HL-60/S4 treated with retinoic acid at 250 ng/mL for 4 days and 3 days (cell line): ENCODE data around the gene CEMIP.

Experiments used
- in situ Hi-C: fragments of 300-500 bp; cut with MboI; formaldehyde crosslinking; loops from 2 replicates; pipeline ENCODE4 v1.7.0; 2022; ENCODE audit warnings: low sequenced_read_pairs

Gene CEMIP

GRCh38 chr15:80996247-80996646 is 217.1 kb downstream of the CEMIP start:
- in situ Hi-C loops, result no loop called here

- in situ Hi-C loops, result no loop called here
Observed at GRCh38 chr15:80997692-80998091, 218.5 kb downstream of the CEMIP start.

- in situ Hi-C loops, result no loop called here
Observed at GRCh38 chr15:80998251-80998650, 219.1 kb downstream of the CEMIP start.

- in situ Hi-C loops, result no loop called here
Observed at GRCh38 chr15:80999623-81000036, 220.5 kb downstream of the CEMIP start.

- in situ Hi-C loops, result no loop called here
Observed at GRCh38 chr15:81000144-81000623, 221.0 kb downstream of the CEMIP start.

GRCh38 chr15:81000624-81001151 is 221.5 kb downstream of the CEMIP start, which contains the start of gene TLNRD1:
TSS of gene TLNRD1 (plus strand) at chr15:81000923. CDS start at chr15:81002272, 1,349 bp downstream.
- in situ Hi-C loops, result no loop called here
